ENCODE data around the gene ODF2.

DNA sequence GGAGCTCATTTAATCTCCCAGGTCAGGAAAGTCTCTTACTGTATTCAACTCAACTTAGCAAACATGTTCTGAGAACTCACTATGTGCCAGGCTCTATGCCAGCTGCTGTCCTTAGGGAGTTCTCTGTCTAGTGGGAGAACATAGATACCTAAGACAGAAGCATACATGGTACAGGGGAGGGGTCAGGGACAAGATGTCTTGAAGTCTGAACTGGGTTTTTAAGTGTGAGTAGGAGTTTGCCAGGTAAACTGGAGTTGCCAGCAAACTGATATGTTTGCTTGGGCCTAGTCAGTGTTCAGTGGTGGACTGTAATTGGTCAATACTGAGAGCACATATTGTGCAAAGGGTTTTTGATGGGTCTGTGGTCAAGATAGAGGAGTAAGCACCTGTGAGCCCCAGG, 30.4 kb downstream of the ODF2 start:
- TF ChIP-seq CTCF (IDR thresholded peaks at IDR 0.05) (no peak), POLR2AphosphoS5 (IDR thresholded peaks at IDR 0.05; ENCODE audit: low read depth, low read length) (no peak)

Measured in Panc1 (cell line).